Activated CD8-positive, alpha-beta memory T cell treated with anti-CD3 and anti-CD28 coated beads, Interleukin-2, amount 10 ng/mL, durations not matched to agents 7 days and 5 days (primary cell): Measurements from ENCODE around the gene ZBP1. TPM values are rescaled to one million over a fixed set of nuclear protein-coding genes. Genes with fewer than 3 reads are reported as not detected.

Source experiments
- ATAC-seq: fragments of 150-1000 bp; cut with Tn5 transposase; one replicate; pipeline ENCODE4 v1.10.0; 2021; ENCODE audit warnings: moderate library complexity
- CTCF ChIA-PET: fragments of 350-600 bp; sonication (Branson Sonifier 250); formaldehyde crosslinking; loops from one replicate; lab custom pipeline; 2021; ENCODE audit warnings: antibody characterized with exemption; lab: Charles Lee
- DNase-seq: peaks from one replicate; pipeline ENCODE4 v3.0.0-alpha.2; 2020
- H3K27ac Mint-ChIP-seq: one replicate; pipeline ENCODE4 v1.8.0; 2021; ENCODE audit warnings: mild to moderate bottlenecking, mixed read lengths
- H3K27me3 Mint-ChIP-seq: one replicate; pipeline ENCODE4 v1.8.0; 2021; ENCODE audit warnings: mixed read lengths
- H3K36me3 Mint-ChIP-seq: one replicate; pipeline ENCODE4 v1.8.0; 2021; ENCODE audit warnings: mild to moderate bottlenecking, mixed read lengths
- H3K4me1 Mint-ChIP-seq: one replicate; pipeline ENCODE4 v1.8.0; 2021; ENCODE audit warnings: mixed read lengths
- H3K4me3 Mint-ChIP-seq: one replicate; pipeline ENCODE4 v1.8.0; 2021; ENCODE audit warnings: mild to moderate bottlenecking, moderate library complexity, mixed read lengths
- H3K9me3 Mint-ChIP-seq: one replicate; pipeline ENCODE4 v1.8.0; 2022; ENCODE audit warnings: low read depth, mixed read lengths
- total RNA-seq, 2 experiments: library from RNA; stranded (reverse); gene quantifications; one replicate each; pipeline ENCODE4 v1.2.3, GENCODE V29; 2021

ZBP1 gene
- total RNA-seq, 2 experiments from 2014 or later: 22.9 to 56.8 TPM

DNA sequence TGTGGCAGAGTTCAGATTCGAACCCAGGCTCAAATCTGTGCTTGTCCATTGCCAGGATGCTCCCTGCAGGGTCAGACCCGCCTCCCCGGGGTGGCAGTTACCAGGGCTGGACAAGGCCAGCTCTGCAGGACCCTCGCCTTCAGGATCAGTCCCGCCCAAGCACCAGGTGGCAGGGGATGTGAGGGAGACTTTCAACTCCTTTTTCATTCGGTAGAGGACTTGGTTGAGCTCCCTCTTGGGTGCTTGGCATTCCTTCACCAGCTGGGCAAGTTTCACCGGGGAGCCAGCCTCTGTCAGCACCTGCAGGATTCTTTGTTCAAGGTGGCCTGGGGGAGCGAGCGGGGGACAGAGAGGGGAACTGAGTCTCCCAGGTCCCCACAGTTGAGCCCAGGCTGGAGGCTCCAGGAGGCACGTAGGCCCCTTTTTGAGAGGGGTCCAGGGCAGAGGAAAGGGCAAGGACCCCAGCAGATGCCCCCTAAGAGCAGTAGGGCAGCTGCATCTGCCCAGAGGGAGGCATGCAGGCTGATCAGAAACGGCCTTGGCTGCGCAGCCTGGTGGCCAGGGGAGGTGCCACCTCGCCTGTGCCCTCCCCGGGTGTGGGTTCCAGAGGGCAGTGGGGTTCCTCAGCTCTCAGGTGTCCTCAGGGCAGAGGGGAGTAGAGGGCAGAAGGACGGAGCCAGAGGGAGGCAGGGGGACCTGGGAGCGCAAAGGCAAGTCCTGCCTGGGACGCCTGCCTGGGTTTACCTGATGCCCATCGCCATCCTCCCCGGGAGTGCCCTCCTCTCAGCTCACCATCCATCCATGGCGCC lies 3.9 kb downstream of the ZBP1 start:
- Mint-ChIP-seq H3K27ac (peak overlapping the region; percentile 56), H3K36me3 (peaks cover 41% of the 10 kb centered on the region), H3K4me1 (peaks cover 42% of the 10 kb centered on the region), H3K9me3 (no peaks in the 10 kb centered on the region), H3K4me3 (no peak overlapping the region), H3K27me3 (peaks cover 3% of the 10 kb centered on the region)
- ATAC-seq: no peak
- peak; percentile 39 for DNase-seq
- CTCF ChIA-PET: interaction anchor here (0.8 to 16.0 kb wide), 3 partner anchors 17 to 564 kb away, joined by 3 to 176 read pairs (median 7); no protein-coding TSS in a partner anchor

DNA sequence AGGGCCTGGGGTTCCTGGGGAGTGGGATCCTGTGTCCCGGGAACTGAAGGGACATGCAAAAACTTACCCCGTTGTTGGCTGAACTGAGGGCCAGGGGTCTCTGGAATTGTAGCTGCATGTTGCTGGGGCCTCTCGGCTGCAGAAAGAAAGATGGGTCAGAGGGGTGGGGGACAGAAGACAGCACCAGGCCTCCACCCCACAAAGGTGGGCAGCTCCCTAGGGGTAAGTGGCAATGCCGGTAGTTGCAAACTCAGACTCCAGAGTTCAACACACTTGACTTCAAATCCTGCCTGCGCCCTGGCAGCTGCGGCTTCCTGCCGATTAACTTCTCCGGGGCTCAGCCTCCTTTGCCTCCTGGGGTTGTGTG lies 4.8 kb downstream of the ZBP1 start:
- no peak overlapping the region for H3K27ac Mint-ChIP-seq
- H3K4me3 Mint-ChIP-seq: no peak overlapping the region
- H3K9me3 Mint-ChIP-seq: no peaks in the 10 kb centered on the region
- H3K27me3 Mint-ChIP-seq: peaks cover 3% of the 10 kb centered on the region
- CTCF ChIA-PET: interaction anchor here (0.5 to 16.0 kb wide), 5 partner anchors 16 to 565 kb away, joined by 3 to 176 read pairs (median 3); no protein-coding TSS in a partner anchor
- DNase-seq: no peak
- H3K4me1 Mint-ChIP-seq: peaks cover 33% of the 10 kb centered on the region
- no peak for ATAC-seq
- H3K36me3 Mint-ChIP-seq: peaks cover 47% of the 10 kb centered on the region

DNA sequence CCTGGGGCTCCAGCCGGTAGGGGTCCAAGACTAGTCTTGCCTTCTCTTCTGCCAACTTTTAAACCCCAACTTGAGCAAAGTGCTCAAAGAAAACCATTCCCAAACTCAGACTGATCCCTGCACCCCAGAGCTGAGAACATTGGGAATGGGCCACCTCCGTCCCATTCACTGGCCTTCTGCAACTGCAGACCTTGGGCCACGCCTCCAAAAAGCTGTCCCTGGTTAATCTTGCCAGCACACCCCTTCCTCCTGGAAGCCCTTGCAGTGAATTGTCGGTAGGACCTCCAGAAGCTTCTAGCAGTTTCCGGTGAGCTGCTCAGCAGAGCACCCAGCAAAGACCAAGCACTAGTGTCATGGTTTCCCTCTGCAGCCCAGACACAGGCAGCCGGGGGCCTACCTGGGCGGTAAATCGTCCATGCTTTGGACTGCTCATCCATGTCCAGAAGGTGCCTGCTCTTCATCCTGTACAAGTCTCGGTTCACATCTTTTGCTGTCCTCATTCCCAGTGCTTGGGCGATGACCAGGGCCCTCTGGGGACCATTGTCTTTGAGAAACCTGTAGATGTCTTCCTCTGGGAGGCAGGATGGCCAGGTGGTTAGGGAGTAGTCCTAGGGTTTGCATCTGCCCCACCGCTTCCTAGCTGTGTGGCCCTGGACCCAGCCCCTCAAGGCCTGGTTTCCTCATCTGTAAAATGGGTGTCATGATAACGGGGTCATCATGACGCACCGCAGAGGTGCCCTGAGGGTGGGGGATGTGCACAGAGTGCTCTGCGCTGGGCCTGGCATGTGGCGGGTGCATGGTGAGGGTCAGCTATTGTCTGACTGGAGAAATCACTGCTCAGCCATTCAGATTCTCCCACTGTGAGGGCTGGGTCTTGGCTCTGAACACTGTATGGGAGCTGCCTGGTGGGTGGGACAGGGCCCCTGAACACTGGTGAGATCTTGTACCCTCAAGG lies 5.5 kb downstream of the ZBP1 start:
- Mint-ChIP-seq H3K27me3 (peaks cover 3% of the 10 kb centered on the region), H3K9me3 (no peaks in the 10 kb centered on the region), H3K4me3 (no peak overlapping the region), H3K27ac (no peak overlapping the region), H3K36me3 (peaks cover 50% of the 10 kb centered on the region), H3K4me1 (peaks cover 27% of the 10 kb centered on the region)
- ATAC-seq: no peak
- CTCF ChIA-PET: interaction anchor here (1.0 to 16.0 kb wide), 3 partner anchors 15 to 235 kb away, joined by 3 to 176 read pairs (median 7); no protein-coding TSS in a partner anchor
- peak; percentile 40 for DNase-seq

DNA sequence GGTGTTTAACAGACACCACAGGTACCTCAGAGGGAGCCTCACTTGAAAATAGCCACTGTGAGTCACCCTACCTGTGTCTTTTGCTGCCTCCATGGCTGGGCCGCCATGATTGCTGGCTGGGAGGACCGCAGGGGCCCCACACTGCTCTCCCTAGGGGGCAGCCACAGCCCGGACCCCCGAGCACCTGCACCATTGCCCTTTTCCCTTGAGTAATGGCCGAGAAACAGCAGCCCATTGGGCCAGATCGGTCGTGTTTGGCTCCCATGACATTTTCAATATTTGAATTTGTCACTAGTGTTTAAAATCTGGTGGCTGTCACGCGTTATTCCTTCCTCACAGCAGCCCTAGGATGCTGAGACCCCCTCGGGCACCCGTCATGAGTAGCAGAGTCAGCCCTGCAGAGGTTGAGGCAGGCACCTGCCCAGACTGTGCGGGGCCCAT lies 6.7 kb downstream of the ZBP1 start:
- H3K27me3 Mint-ChIP-seq: no peaks in the 10 kb centered on the region
- no peak overlapping the region for H3K4me3 Mint-ChIP-seq
- CTCF ChIA-PET: interaction anchor here (1.1 to 16.0 kb wide), 2 partner anchors 14 to 567 kb away, joined by 3 to 176 read pairs; no protein-coding TSS in a partner anchor
- peaks cover 19% of the 10 kb centered on the region for H3K4me1 Mint-ChIP-seq
- ATAC-seq (no peak), DNase-seq (peak; percentile 21)
- H3K27ac Mint-ChIP-seq: no peak overlapping the region
- H3K36me3 Mint-ChIP-seq: peaks cover 56% of the 10 kb centered on the region
- no peaks in the 10 kb centered on the region for H3K9me3 Mint-ChIP-seq

DNA sequence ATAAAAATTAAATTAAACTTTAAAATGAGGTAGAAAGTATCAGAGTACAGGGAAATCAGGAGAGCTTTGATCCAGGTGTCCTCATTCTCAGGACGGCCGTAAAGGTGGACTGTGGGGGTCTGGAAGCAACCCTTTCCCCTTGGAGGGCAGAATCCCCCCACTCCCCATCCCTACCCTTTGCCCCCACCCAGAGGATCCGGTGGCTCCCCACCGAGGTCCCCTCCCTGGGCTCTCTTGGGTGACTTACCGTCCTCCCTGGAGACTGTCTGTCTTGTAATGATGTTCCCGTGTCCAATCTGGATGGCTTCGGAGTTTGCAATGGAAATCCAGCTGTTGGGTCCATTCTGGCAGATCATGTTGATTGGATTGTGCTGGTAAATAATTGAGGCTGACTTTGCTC lies 7.3 kb downstream of the ZBP1 start:
- H3K4me3 Mint-ChIP-seq: no peak overlapping the region
- peak; percentile 37 for DNase-seq
- H3K27ac Mint-ChIP-seq: no peak overlapping the region
- peaks cover 57% of the 10 kb centered on the region for H3K36me3 Mint-ChIP-seq
- H3K9me3 Mint-ChIP-seq: no peaks in the 10 kb centered on the region
- CTCF ChIA-PET: interaction anchor here (1.1 to 16.0 kb wide), 2 partner anchors 13 to 567 kb away, joined by 3 to 176 read pairs; no protein-coding TSS in a partner anchor
- H3K27me3 Mint-ChIP-seq: no peaks in the 10 kb centered on the region
- no peak for ATAC-seq
- H3K4me1 Mint-ChIP-seq: peaks cover 13% of the 10 kb centered on the region

DNA sequence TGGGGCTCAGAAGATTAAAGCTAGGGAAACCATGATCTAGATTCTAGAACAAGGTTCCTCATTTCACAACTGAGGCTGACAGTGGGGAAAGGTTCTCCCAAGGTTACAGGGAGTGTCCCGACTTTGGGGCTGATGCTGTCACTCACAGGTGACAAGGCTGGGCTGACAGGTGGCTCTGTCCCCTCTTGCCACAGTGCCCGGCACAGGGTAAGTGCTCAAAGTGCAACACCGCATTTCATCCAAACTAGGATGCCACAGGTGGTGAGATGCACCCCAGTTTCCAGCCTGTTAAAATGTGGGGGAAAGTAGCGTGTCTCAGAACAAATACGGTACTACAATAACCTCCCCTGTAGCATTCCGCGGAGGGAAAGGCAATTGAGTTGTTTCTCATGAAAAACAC lies 7.8 kb downstream of the ZBP1 start:
- DNase-seq (peak; percentile 19), ATAC-seq (no peak)
- H3K27me3 Mint-ChIP-seq: no peaks in the 10 kb centered on the region
- peaks cover 59% of the 10 kb centered on the region for H3K36me3 Mint-ChIP-seq
- peaks cover 9% of the 10 kb centered on the region for H3K4me1 Mint-ChIP-seq
- no peaks in the 10 kb centered on the region for H3K9me3 Mint-ChIP-seq
- CTCF ChIA-PET: interaction anchor here (1.9 to 16.0 kb wide), 2 partner anchors 10 to 13 kb away, joined by 4 to 176 read pairs; no protein-coding TSS in a partner anchor
- no peak overlapping the region for H3K4me3 Mint-ChIP-seq
- H3K27ac Mint-ChIP-seq: peak overlapping the region; percentile 24

DNA sequence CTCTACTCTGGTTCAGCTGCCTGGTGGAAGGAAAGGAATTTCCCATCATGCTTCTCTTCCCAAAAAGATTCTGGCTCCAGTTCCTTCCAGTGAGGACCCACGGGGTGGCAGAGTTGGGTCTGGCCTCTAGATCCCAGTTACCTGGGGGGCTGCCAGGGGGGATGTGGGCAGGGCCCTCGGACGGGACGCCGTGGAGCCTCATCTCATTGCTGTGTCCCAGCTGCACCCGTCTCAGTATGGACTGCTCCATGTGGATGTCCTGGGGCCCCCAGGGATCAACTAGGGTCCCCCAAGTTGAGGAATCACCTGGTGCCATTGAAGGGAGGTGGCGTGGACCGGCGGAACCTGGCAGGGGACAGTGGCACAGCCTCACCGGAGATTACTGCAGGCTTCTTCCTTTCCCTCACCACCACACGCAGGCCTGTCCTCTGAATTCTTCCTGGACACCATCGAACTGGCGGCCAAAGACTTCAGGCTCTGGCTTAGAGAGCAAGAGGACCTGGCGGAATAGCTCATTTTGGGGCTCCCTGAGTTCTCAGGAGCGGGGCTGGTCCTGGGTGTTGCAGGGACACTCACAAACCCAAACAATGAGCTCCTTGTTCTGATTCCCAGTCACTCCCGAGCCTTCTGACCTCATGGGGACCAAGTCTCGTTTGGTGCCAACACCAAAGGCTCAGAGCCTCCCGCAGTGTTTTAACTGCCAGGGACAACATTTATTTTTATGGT lies 8.5 kb downstream of the ZBP1 start:
- Mint-ChIP-seq H3K27me3 (no peaks in the 10 kb centered on the region), H3K9me3 (no peaks in the 10 kb centered on the region), H3K4me1 (peaks cover 2% of the 10 kb centered on the region), H3K36me3 (peaks cover 58% of the 10 kb centered on the region), H3K4me3 (no peak overlapping the region), H3K27ac (no peak overlapping the region)
- no peak for DNase-seq
- no peak for ATAC-seq
- CTCF ChIA-PET: interaction anchor here (1.9 to 16.0 kb wide), 2 partner anchors 10 to 12 kb away, joined by 4 to 176 read pairs; no protein-coding TSS in a partner anchor

DNA sequence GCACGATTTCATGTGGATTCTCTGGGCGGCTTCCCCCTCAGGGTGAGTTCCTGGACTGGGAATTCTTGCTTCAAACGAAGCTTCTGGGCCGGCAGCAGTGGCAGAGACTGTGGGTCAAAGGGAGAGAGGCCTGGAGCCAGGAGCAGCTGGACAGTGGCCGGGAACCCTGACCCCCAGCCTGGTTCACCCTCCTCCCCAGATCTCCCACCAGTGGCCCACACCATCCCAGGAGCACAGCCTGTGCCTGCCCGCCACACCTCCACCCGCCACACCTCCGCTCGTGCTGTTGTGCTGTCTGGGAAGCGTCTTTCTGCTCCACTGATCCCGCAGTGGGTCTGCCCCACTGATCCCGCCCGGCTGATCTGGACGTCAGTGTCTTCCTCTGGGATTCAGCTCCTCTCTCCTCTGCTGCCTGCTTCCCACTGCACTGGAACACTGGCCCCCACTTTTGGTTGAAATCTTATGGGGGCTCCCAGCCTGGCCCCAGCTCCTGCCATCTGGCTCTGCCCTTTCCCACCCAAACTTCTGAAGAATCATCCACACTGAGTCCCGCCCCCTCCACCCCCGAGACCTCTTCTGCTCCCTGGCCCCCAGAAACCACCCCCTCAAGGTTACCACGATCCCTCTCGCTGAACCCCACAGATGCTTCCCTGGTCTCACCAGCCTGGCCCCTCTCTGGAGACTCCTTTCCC lies 9.8 kb downstream of the ZBP1 start:
- Mint-ChIP-seq H3K9me3 (no peaks in the 10 kb centered on the region), H3K27me3 (peaks cover 3% of the 10 kb centered on the region), H3K4me3 (no peak overlapping the region), H3K36me3 (peaks cover 58% of the 10 kb centered on the region), H3K4me1 (peaks cover 12% of the 10 kb centered on the region), H3K27ac (no peak overlapping the region)
- DNase-seq (no peak), ATAC-seq (no peak)
- CTCF ChIA-PET: interaction anchor here (1.9 to 16.0 kb wide), 2 partner anchors 11 to 12 kb away, joined by 4 to 176 read pairs; no protein-coding TSS in a partner anchor

DNA sequence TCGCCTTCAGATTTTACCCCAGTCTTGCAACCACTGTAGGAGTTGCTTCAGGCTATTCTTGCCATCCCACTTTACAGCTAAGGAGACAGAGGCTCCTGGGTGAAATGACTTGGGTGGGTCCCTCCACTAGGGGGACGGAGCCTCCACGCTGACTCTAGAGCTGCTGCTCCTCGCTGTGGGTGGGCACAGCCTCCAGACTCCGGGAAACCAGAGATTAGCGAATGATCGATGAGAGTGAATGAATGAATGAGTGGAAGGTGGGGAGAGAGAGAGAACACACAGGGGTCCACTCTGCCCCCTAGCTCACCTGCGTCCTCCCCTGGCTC lies 10.4 kb downstream of the ZBP1 start:
- DNase-seq: no peak
- Mint-ChIP-seq H3K27me3 (peaks cover 3% of the 10 kb centered on the region), H3K27ac (no peak overlapping the region), H3K9me3 (no peaks in the 10 kb centered on the region), H3K4me1 (peaks cover 18% of the 10 kb centered on the region), H3K4me3 (no peak overlapping the region), H3K36me3 (peaks cover 58% of the 10 kb centered on the region)
- CTCF ChIA-PET: interaction anchor here (16.0 kb wide), 1 partner anchor 10 kb away, joined by 176 read pairs; no protein-coding TSS in a partner anchor
- ATAC-seq: no peak

DNA sequence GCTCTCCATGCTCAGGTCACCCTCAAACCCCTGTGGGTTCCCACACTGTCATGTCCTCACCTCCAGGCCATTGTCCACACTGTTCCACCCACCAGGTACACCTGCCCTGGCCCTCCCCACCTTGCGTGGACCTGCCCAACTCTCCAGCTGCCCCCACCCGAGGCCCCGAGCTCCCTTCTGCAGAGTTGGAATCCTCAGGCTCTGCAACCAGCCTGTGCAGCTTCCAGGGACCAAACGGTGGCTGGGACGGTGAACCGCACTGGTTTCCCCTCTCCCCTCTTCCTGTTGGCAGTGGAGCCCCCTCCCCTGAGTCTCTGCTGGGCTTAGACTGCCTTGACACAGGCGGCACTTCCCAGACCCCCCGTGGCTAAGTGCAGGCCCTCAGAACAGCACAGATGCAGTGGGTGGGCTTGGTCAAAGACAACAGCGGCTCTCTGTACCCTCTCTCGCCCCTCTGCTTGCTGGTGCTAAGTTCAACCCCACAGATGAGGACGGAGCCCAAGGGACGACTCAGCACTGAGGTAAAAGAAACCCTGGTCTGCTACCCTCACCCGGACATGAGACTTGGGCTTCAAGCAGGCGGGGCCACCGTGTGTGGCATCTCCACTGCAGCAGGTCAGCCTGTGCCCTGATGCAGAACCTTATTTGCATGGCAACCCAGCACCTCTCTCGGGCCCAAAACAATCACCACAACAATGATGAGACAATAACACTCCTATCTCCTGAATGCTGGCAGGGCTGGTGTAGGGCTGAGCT lies 11.0 kb downstream of the ZBP1 start:
- Mint-ChIP-seq H3K4me1 (peaks cover 23% of the 10 kb centered on the region), H3K36me3 (peaks cover 53% of the 10 kb centered on the region), H3K27me3 (peaks cover 3% of the 10 kb centered on the region), H3K9me3 (no peaks in the 10 kb centered on the region), H3K4me3 (no peak overlapping the region), H3K27ac (no peak overlapping the region)
- DNase-seq (no peak), ATAC-seq (no peak)
- CTCF ChIA-PET: interaction anchor here (16.0 kb wide), 1 partner anchor 10 kb away, joined by 176 read pairs; no protein-coding TSS in a partner anchor

DNA sequence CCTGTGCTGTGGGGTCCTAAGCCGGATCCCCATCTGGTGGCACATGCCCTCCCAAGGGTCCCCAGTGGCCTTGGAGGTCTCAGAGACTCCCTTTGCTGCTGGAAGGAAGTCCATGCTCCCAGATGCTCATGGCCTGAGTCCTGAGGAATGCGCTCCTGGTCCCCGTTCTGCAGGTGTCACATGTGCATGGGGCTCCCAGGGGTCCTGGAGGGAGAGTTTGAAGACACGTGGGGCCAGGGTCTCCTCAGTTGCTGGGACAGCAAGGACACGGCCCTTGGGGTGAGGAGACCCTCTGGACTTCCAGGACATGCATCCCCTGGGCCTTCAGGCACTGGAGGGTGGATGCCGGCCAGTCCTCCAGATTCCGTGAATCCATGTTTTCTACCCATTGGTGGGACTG lies 11.7 kb downstream of the ZBP1 start:
- Mint-ChIP-seq H3K4me3 (no peak overlapping the region), H3K4me1 (peaks cover 24% of the 10 kb centered on the region), H3K9me3 (no peaks in the 10 kb centered on the region), H3K27ac (no peak overlapping the region), H3K27me3 (peaks cover 3% of the 10 kb centered on the region), H3K36me3 (peaks cover 50% of the 10 kb centered on the region)
- ATAC-seq (no peak), DNase-seq (no peak)
- CTCF ChIA-PET: interaction anchor here (0.7 kb wide), 1 partner anchor 14 kb away, joined by 3 read pairs; no protein-coding TSS in a partner anchor
